H1 (cell line): ENCODE results near the gene SENP3. TPM values are rescaled to one million over a fixed set of nuclear protein-coding genes. Genes with fewer than 3 reads are reported as not detected.

ENCODE experiments used
- BRCA1 ChIP-seq: IDR thresholded peaks from 2 replicates; pipeline ENCODE4 v1.6.1; 2012; ENCODE audit warnings: low read depth, low read length, improper control_type of control experiment
- CREB1 ChIP-seq: IDR thresholded peaks from 2 replicates; pipeline ENCODE4 v1.6.1; 2012; ENCODE audit warnings: inconsistent platforms
- USF2 ChIP-seq: IDR thresholded peaks from 2 replicates; pipeline ENCODE4 v1.6.1; 2011; ENCODE audit warnings: low read length, improper control_type of control experiment
- polyA plus RNA-seq, 7 experiments: library from polyadenylated mRNA; depleted of rRNA in 3 of 7; stranded (reverse) in 5 of 7; unstranded in 2 of 7; fragments of >200 nt in 5 of 7; fragments of 200-250 nt in 2 of 7; gene quantifications; 1 replicate in 5 of 7; 2 replicates in 1 of 7; 4 replicates in 1 of 7; pipeline versions ENCODE4 v1.2.1 to v1.2.3, GENCODE V29; 2011 to 2013; ENCODE audit warnings: missing spikeins in 2 of 7, mixed read lengths in 2 of 7
- total RNA-seq: library from RNA; stranded (reverse); fragmentation: NEBNext Ultra II Directional; extraction: Animal tissue kit (Norgen Biotek cat#: 25700); gene quantifications from 2 replicates; pipeline ENCODE4 v1.2.1, GENCODE V29; 2021

SENP3 gene
- total and polyA plus RNA-seq, 2 of the 8 experiments (the other 6 are each of a cell fraction or from before 2014, with no cell fraction given), result 86.2 to 129 TPM

DNA sequence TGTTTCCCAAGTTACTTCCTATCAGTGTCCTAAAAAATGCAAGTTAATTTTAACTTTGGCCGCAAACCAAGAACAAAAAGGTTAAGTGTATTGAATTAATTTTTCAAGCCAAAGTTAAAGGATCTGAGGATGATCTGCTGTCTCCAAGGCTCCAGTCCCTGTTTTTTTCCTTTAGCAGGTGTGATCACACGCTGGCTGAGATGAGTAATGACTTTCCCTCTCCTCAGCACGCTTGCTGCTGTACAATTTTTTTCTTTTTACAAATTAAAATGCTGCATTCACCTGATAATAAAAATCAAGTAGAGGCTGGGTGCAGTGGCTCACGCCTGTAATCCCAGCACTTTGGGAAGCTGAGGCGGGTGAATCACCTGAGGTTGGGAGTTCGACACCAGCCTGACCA lies 16.8 kb upstream of the SENP3 start (continued):
- TF ChIP-seq USF2 (no peak), BRCA1 (no peak), CREB1 (no peak)
